Thyroid gland (tissue), 4 donors: ENCODE results near the gene ZNF223.

ENCODE experiments used
- POLR2A ChIP-seq, 2 donors: fragments of 450-650 bp; IDR thresholded peaks; one replicate each; pipeline ENCODE4 v1.6.1; 2017; ENCODE audit warnings: antibody characterized with exemption in 2 of 2, mild to moderate bottlenecking in 2 of 2, moderate library complexity in 1 of 2
- TF ChIP-seq, protein P1 (sequence below), 6 experiments: fragments of 200-600 bp in 3 of 6; fragments of 450-650 bp in 3 of 6; sonication (generic) in 3 of 6; IDR thresholded peaks; one replicate each; pipeline ENCODE4 v1.5.1; 2016 to 2019; ENCODE audit warnings: antibody characterized with exemption in 6 of 6, mild to moderate bottlenecking in 2 of 6, inconsistent platforms in 1 of 6, moderate library complexity in 1 of 6

DNA sequence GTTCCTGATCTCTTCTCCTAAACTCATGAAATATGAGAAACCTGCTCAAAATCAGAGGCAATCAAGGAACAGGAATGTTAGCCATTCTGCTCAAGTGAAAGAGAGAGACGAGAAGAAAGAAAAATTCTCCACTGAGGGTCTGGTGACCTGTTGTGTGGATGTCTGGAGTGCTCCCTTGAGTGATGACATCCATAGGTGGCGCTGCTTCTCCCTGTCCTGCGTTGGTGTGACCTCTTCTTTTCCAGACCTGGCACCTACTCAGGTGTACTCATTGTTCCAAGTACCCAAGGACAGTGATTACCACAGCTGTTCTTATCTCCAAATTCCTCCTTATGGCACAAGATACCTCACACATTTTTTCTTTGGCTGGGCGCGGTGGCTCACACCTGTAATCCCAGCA is 4.0 kb downstream of the ZNF223 start:
- no peak for TF ChIP-seq POLR2A (IDR thresholded peaks at IDR 0.05)
- TF ChIP-seq, protein P1, sequence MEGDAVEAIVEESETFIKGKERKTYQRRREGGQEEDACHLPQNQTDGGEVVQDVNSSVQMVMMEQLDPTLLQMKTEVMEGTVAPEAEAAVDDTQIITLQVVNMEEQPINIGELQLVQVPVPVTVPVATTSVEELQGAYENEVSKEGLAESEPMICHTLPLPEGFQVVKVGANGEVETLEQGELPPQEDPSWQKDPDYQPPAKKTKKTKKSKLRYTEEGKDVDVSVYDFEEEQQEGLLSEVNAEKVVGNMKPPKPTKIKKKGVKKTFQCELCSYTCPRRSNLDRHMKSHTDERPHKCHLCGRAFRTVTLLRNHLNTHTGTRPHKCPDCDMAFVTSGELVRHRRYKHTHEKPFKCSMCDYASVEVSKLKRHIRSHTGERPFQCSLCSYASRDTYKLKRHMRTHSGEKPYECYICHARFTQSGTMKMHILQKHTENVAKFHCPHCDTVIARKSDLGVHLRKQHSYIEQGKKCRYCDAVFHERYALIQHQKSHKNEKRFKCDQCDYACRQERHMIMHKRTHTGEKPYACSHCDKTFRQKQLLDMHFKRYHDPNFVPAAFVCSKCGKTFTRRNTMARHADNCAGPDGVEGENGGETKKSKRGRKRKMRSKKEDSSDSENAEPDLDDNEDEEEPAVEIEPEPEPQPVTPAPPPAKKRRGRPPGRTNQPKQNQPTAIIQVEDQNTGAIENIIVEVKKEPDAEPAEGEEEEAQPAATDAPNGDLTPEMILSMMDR (IDR thresholded peaks at IDR 0.05), result no peak
